ENCODE results near the gene DGKD.

Gene DGKD

DNA sequence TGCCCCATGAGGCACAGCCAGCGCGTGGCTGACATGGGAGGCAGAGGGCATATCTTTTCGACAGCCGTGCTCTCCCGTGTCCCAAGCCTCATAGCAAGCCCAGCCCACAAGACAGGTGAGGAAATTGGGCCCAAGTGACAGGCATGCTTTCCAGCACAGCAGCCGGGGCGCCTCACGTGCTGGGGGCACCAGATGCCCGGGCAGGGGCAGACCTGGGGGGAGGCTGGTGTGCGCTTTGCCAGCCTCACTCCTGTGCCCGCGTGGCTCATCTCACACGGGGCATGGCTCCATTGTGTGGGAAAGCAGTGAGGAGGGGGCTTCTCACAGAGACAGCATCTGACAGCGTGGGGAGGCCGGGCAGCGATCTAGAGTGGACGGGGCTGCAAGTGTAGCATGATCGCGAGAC is 119.1 kb downstream of the DGKD start:
- DNase-seq (ENCODE audit: low read depth in 2 of 2, low spot score in 1 of 2) = no peak

DNA sequence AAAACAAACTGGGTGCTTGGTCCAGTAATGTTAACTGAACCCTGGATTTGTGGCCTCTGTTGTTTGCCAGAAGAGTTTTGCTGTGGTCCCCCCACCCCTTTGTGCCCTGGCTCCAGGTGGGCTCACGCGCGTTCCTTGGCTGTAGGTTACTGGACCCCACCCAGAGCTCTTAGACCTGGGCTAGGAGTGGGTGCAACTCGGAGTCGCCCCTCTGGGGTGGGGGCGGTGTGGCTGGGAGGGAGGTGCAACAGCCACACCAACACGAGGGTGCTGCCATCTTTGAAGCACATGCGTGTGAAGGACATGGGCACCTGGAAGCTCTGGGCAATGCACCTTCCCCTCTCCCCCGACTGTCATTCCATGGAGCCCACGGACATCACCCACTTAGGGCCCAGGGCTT is 119.6 kb downstream of the DGKD start:
- DNase-seq (ENCODE audit: low read depth in 2 of 2, low spot score in 1 of 2) = no peak

DNA sequence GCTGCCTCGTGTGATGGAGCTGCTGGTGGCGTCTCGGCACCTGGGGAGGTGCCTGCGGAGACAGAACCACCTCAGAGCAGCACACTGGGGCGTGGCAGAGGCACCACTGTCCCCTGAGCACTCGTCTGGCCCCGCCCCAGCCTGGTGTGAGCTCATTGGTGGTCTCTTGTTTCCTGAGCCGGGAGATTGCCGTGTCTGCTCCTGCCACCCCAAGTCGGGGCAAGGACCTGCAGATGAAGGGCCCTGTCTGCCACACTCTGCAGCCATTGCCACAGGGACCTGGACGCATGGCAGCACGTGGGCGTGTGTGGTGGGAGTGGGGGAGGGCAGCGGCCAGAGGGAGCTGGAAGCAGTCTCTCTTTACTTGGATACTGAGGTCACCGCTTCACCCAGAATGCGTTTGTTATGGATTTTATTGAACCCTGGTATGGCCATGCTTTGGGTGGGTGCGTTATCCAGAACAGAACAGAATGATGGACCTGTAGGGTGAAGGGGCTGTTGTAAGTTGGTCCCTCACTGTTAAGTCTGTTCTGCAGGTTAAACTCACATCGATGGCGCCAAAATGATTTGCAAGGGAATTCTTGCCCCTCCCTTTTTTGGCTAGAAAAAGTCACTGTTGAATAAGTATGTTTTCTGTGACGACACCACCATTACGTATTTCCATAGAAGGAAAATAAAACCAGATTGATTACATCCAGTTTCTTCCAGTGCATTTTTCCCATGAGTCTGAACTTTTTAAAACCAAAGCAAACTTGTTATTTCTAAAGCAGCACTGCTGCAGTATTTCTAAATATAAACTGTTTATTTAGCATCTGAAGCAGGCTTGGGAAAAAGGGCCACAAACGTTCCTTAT is 120.2 kb downstream of the DGKD start:
- DNase-seq (ENCODE audit: low read depth in 2 of 2, low spot score in 1 of 2) = no peak

- no peak for DNase-seq (ENCODE audit: low read depth in 2 of 2, low spot score in 1 of 2)
These were observed 121.7 kb downstream of the DGKD start for GRCh38 chr2:233476063-233476410.

DNA sequence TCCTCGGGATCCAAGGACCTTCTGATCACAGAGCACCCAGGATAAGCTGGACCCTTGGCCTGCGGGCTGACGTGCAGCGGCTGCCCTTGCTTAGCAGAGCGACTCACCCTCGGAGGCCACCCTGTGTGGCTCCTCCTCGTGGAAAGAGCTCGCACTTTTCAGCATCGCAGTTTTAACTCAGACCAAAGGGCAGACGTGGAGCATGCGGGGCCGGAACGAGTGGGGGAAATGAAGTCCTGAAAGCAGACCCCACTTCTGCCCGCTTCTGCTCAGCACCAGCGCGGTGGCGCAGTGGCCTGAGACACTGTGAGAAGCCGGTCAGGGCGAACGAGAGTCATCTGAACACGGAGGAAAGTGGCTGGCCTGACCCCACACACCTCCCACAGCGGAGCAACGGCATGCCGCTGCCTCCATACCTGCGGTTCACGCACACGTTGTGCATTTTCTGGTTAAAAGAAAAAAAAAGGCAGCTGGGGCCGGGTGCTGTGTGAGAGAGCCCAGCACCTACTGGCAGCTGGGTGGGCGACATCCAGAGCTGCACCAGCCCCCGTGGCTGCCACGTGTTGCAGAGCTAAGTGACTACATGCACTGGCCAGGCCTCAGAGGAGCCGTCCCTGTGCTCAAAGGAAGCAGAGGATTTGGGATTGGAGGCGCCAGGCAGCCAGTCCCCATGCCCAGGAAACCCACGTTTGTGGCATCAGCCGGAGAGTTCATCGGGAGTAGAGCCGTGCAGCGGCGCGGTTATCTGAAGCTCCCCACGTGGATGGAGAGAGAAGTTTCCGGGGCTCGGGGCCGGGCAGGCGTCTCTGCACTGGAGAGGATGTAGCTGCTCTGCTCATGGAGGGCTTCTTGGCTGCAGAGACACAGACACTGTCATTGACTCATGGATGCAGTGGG is 122.6 kb downstream of the DGKD start:
- no peak for DNase-seq (ENCODE audit: low read depth in 2 of 2, low spot score in 1 of 2)

- DNase-seq (ENCODE audit: low read depth in 2 of 2, low spot score in 1 of 2) = no peak
These were observed 123.5 kb downstream of the DGKD start for GRCh38 chr2:233477548-233478433.

DNA sequence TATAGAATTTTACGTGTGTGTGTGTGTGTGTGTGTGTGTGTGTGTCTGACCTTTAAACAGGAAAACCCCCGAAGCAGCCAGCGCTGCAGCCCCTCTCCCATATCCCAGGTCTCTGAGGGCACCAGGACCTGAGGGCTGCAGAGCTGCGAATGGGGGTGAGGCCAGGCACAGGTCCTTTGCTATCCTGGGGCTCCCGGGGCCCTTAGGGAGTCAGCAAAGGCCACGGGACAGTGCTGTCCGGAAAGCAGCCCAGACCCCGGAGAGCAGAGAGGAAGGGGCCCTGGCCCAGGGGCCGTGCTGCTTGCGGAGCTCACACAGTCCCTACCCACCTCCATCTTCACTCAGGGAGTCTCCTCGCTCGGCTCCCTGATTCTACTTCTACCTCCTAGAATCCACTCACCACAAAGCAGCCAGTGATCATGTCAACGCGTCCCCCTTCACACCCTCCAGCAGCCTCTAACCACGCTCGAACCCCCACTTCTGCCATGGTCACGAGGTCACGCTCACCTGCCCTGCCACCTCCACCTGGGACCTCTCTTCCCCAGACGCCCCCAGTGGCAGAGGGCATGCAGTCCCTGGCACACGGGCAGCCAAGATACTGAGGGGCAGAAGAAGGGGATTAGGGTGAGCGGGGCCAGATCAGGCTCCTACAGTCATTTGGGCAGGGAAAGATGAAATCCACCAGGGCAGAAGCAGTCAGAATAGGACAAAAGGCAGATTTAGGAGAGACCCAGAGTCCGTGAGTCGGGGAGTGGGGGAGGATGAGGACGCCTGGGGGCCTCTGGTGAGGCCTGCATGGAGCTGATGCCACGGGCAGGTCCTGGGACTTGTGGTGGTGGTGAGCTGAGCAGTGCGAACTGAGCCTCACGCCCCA is 125.6 kb downstream of the DGKD start:
- DNase-seq (ENCODE audit: low read depth in 2 of 2, low spot score in 1 of 2) = no peak

DNA sequence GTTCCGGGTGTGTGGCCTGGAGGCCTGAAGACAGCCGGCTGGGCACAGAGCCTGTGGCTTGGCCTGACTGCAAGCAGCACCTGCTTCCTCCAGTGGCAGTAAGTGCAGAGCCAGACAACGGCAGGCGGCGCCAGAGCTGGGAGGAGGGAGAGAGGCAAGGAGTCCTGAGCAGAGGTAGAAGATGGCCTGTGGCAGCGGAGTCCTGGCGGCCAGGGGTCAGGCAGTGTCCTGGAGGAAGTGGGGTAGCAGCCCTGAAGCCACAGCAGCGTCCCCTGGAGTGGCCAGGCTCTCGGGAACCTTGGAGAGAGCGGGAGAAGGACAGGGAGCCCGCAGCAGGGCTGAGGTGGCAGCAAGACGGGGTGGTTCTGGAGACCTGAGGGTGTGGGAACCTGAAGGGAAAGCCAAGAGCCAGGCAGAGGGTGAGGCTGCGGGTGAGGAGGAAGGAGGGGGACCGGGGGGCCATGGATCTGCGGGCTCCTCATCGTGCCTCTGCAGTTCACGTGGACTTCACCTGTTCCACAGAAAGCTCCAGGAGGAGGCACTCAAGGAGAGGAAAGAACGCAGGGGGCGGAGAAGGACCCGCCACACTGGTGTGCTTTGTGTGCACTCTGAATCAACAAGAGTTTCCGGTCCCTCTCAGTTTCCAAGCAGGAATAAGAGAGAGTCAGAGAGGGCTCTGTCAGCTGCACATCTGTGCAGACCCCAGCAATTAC is 126.4 kb downstream of the DGKD start:
- DNase-seq (ENCODE audit: low read depth in 2 of 2, low spot score in 1 of 2) = no peak

DNA sequence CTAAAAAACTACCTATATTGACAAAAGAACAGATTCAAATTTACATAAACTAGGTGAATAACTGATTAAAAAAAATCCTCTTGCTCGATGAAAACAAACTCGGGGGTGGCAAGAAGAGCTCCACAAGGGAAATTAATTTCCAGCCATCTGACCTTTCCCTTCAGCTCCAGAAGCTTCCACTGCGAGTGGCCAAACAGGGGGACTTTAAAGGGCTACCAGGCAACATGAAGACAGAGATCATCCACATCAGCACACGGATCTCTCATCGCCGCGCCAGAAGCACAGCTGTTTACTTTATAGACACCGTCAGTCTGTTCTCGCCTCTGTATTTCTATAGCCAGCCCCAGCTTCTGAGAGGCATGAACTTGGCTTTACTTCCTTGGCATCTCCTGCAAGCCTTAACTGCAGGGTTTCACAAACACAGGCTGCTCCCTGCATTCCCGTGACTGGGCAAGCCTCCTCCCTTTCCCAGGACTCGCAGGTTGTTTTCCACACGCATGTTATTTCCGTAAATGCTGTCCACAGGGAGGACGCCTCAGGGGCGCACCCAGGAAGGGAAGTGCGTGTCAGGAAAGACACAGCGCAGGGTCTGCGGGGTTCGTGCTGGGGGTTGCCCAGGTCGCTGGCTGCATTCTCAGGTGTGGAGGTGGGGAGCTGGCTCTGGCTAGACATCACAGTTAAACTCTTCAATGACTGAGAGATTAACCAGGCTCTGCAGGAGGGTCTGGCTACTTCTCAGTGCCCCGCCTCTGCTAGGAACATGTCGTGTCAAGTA is 127.3 kb downstream of the DGKD start:
- no peak for DNase-seq (ENCODE audit: low read depth in 2 of 2, low spot score in 1 of 2)

DNA sequence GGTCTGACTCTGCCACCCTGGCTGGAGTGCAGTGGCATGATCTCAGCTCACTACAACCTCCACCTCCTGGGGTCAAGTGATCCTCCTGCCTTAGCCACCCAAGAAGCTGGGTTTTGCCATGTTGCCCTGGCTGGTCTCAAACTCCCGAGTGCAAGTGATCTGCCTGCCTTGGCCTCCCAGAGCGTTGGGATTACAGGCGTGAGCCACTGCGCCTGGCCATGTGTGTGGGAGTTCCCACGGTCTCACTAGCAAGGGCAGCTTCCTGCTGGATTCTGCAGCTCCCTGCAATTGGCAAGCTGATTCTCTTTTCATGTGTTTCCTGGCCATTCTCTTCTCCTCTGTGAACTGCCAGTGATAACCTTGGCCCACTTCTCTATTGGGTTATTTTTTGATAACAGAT is 128.3 kb downstream of the DGKD start:
- no peak for DNase-seq (ENCODE audit: low read depth in 2 of 2, low spot score in 1 of 2)

DNA sequence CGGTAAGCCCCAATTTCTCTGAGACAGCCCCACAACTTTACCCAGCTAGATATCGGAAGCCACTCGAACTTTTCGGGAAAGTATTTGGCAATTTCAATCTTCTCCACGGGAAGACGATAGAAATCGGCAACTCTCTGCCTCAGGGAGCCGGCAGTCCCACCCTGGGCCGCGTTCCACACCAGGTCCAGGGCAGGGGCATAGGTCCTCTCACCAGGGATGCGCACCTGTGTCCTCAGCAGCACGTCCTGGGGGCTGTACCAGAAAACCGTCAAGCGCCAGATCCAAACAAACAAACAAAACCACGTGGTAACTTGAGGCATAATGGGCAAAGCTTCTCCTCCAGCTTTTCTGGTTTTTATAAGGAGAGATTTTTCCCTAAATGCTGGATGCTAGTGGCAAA is 131.4 kb downstream of the DGKD start:
- no peak for DNase-seq (ENCODE audit: low read depth in 2 of 2, low spot score in 1 of 2)

- DNase-seq (ENCODE audit: low read depth in 2 of 2, low spot score in 1 of 2) = no peak
These were observed 132.1 kb downstream of the DGKD start for GRCh38 chr2:233486357-233486756.

DNA sequence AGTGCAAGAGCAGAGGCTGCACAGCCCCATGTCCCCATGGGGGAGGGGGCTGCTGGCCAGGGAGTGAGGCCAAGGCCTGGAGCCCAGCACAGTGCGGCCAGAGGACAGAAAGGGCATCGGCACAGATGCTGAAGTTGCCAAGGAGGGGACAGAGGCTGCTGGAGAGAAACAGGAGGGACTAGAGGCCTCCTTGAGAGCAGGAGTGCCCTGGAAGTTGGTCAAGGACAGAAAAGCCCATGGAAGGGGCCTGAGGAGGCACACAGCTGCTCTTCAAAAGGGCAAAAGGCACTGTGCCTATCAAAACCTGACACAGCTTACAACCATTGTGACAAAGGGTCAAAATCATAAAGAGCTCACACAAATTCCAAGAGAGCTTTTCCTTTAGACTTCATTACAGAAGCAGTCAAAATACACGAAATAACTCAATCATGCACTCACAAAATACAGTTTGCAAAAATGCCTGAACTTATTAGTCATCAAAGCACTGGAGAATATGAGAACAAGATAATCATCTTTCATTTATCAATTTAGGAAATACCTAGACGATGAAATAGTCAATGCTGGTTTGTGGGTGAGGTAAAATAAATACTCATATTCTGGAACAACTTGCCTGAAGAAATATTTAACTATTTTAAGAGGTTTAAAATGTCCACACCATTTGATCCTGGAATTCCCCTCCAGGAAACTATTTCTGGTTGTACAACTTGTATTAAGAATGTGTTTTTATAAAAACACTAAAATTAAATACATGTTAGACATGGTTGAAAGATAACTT is 132.7 kb downstream of the DGKD start:
- DNase-seq (ENCODE audit: low read depth in 2 of 2, low spot score in 1 of 2) = no peak

DNA sequence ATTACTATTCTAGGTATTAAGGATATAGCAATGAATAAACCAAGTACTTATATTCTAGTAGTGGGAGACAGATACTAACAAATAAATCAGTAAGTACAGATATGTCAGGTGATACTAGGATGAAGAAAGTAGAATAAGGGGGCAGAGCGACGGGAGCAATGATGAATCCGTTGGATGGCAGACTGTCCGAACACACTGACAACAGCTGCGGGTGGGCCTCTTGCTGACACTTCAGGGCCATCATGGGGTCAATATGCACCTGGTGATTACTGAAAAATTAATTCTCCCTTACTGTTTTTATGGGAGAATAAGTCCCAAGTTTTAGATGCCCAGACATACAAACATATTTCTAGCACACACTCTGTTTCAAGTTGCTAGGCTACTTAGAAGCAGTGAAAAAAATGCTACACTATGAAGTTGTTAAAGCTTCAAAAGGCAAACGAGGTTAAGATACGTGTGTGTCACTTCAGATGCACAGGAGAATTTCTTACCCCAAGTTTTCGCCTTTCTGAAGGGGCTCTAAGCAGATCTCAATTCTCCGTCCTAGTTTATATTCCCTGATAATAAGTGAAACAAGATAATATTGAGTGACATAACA is 133.6 kb downstream of the DGKD start:
- DNase-seq (ENCODE audit: low read depth in 2 of 2, low spot score in 1 of 2) = no peak

DNA sequence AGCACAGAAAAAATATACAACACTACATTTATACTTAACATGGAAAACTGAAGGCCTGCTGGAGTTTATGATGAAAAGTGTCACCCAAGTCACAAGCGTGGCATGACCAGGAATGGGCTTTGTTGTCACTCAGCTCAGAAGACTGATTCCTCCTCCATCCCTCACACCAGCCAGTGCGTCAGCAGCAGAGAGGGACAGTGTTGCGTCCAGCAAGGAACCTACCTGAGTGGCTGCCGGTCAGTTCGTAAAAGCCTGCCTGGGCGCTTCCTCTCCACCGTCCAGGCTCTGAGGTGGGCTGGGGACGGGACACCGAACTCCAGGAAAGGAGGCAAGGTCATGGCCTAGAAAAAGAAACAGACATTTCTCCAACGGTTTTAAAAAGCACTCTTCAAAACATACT is 134.8 kb downstream of the DGKD start:
- no peak for DNase-seq (ENCODE audit: low read depth in 2 of 2, low spot score in 1 of 2)

GRCh38 chr2:233489666-233490065 is 135.4 kb downstream of the DGKD start:
- DNase-seq (ENCODE audit: low read depth in 2 of 2, low spot score in 1 of 2) = no peak

GRCh38 chr2:233490831-233491230 is 136.5 kb downstream of the DGKD start:
- DNase-seq (ENCODE audit: low read depth in 2 of 2, low spot score in 1 of 2) = no peak

GRCh38 chr2:233491326-233491725 is 137.0 kb downstream of the DGKD start:
- DNase-seq (ENCODE audit: low read depth in 2 of 2, low spot score in 1 of 2) = no peak

All from stimulated activated CD8-positive, alpha-beta memory T cell treated with anti-CD3 and anti-CD28 coated beads, Interleukin-4, amount 100 ng/mL, for 1 hour (primary cell).